Bronchial epithelial cell (primary cell): ENCODE results near the gene PTX3. TPM values are rescaled to one million over a fixed set of nuclear protein-coding genes. Genes with fewer than 3 reads are reported as not detected.

Experiments used
- DNase-seq: peaks from one replicate; pipeline ENCODE4 v3.0.0-alpha.2; 2010; ENCODE audit warnings: low read depth
- FAIRE-seq: peaks from 2 replicates; lab custom pipeline; 2011; peaks lifted over from hg19 to GRCh38; lab: Jason Lieb, UNC
- H3K27me3 ChIP-seq: 2 replicates; pipeline ENCODE4 v1.5.1; 2011; ENCODE audit warnings: low read length; ENCODE audit not compliant: control insufficient read depth, insufficient read depth
- H3K36me3 ChIP-seq: 2 replicates; pipeline ENCODE4 v1.5.1; 2011; ENCODE audit warnings: low read length; ENCODE audit not compliant: control insufficient read depth, insufficient read depth
- H3K4me3 ChIP-seq: 2 replicates; pipeline ENCODE4 v1.5.1; 2011; ENCODE audit warnings: mild to moderate bottlenecking, low read depth, low read length, control low read depth
- total RNA-seq: library from RNA; depleted of rRNA; stranded (reverse); fragments of >200 nt; gene quantifications from 2 replicates; pipeline ENCODE4 v1.2.1, GENCODE V29; 2014
- TF ChIP-seq, protein P1 (sequence below): IDR thresholded peaks from 2 replicates; pipeline ENCODE4 v1.5.1; 2011; ENCODE audit warnings: mild to moderate bottlenecking, moderate library complexity, low read length, control low read depth, inconsistent platforms; ENCODE audit not compliant: insufficient read depth, severe bottlenecking

PTX3 gene
- total RNA-seq, 1 donor from 2014 or later, result 4.2 TPM

DNA sequence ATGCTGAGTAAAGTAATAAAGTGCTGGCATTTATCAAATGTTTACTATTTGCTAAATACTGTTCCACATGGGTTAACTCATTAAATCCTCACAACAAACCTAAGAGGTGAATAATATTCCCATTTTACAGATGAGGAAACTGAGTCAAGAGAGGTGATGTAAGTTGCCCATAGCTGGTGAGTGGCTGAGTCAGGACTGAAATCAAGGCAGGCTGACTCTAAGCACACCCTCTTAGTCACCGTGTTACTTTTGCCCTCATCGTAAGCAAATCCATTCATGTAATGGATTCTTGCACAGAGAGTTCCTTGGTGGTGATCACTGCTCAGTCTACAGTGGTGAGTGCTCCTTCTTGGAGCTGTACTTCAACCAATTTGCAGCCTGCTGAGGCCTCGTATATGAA lies 28.9 kb upstream of the PTX3 start:
- no peak for DNase-seq
- no peaks in the 10 kb centered on the region for H3K36me3 ChIP-seq
- TF ChIP-seq, protein P1, sequence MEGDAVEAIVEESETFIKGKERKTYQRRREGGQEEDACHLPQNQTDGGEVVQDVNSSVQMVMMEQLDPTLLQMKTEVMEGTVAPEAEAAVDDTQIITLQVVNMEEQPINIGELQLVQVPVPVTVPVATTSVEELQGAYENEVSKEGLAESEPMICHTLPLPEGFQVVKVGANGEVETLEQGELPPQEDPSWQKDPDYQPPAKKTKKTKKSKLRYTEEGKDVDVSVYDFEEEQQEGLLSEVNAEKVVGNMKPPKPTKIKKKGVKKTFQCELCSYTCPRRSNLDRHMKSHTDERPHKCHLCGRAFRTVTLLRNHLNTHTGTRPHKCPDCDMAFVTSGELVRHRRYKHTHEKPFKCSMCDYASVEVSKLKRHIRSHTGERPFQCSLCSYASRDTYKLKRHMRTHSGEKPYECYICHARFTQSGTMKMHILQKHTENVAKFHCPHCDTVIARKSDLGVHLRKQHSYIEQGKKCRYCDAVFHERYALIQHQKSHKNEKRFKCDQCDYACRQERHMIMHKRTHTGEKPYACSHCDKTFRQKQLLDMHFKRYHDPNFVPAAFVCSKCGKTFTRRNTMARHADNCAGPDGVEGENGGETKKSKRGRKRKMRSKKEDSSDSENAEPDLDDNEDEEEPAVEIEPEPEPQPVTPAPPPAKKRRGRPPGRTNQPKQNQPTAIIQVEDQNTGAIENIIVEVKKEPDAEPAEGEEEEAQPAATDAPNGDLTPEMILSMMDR, result no peak
- H3K4me3 ChIP-seq, result no peak overlapping the region
- no peaks in the 10 kb centered on the region for H3K27me3 ChIP-seq
- FAIRE-seq, result no peak

DNA sequence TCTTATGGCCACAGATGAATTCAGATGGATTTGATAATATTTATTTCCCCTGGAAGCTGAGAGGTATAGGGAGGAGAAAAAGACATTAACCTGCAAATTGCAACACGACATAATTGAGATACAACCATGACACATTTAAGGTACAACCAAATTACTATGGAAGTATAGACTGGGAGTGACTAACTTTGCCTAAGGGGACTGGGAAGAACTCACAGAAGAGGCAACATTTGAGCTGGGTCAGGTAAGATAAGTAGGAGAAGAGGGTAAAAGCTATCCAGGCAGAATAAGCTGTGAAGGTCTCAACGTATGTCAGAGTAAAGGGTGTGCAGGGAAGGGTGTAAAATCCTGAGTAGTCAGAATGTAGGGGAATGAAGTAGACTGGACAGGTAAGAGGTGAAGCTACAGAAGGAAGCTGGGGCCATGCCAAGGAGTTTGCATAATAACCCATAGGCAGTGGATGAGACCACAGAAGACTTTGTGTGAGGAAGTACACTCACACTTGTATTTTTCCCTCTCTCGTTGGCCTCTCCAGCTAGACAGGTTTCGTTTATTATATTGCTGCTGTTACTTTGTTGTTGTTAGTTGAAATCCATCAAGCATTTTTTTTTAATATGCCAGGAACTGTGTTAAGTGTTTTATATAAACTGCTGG lies 28.0 kb upstream of the PTX3 start:
- Histone ChIP-seq H3K27me3 (no peaks in the 10 kb centered on the region), H3K4me3 (no peak overlapping the region), H3K36me3 (no peaks in the 10 kb centered on the region)
- DNase-seq (peak; percentile 67), FAIRE-seq (peak; percentile 84)
- TF ChIP-seq, protein P1, result no peak

DNA sequence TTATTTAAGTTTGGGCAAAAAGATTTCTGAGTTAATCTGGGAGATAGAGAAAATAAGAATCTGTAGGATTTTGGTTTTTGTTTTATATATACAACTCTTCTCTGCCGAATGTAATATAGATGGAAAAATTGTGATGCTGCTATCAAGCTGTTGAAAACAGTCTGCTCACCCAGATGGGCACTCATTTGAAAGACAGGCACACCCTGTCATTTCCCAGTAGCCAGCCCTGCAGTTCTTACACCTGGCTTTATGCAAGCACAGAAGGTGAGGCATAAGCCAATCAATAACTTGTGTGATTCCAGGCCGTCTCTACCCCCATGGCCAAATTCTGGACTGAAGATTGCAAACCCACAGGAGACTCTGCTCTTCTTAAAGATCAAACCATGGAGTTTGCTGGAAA lies 27.1 kb upstream of the PTX3 start:
- Histone ChIP-seq H3K27me3 (no peaks in the 10 kb centered on the region), H3K36me3 (no peaks in the 10 kb centered on the region), H3K4me3 (no peak overlapping the region)
- FAIRE-seq (no peak), DNase-seq (no peak)
- TF ChIP-seq, protein P1, result no peak

DNA sequence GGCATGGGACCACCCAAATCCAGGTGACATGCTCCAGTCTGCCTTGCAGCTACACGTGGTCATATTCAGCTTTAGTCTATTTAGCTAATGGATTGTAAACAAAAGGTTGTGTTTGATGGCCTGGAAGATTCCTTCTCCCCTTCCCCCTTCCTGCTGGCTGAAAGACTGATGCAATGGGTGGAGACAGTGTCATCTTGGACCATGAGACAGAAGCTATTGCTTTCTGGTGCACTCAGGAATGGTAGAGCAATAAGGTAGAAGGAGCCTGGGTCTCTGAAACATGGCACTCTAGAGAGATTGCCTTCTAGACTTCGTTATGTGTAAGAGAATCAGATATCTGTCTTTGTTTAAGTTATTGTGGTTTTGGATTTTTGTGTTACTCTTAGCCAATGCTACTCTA lies 25.7 kb upstream of the PTX3 start:
- no peaks in the 10 kb centered on the region for H3K27me3 ChIP-seq
- no peak overlapping the region for H3K4me3 ChIP-seq
- H3K36me3 ChIP-seq, result no peaks in the 10 kb centered on the region
- no peak for FAIRE-seq
- TF ChIP-seq, protein P1, result no peak
- no peak for DNase-seq

DNA sequence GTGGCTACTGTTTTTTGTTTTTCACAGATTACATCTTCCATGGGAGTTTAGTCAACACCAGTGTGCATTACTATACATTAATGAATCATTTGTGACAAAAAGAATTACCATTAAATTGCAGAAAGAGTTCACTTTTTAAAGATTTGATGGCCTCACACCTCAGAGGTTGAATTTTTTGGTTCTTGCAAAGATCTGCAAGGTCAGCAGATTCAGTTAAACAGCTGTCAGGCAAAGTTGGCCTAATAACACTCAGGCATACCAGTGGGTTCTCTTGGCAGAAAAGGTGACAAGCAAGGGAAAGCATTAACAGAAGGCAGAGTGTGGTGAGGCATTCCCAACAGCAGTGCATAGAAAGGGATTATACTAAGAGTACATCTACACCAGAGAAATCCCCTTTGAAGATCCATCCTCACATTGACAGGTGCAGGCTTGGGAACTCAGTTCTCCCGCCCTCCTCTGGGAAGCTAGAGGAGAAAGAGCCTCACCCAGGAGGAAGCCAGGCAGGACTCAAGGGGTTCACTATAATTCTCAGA lies 24.3 kb upstream of the PTX3 start:
- Histone ChIP-seq H3K4me3 (no peak overlapping the region), H3K27me3 (no peaks in the 10 kb centered on the region), H3K36me3 (no peaks in the 10 kb centered on the region)
- TF ChIP-seq, protein P1, result no peak
- DNase-seq (no peak), FAIRE-seq (no peak)

DNA sequence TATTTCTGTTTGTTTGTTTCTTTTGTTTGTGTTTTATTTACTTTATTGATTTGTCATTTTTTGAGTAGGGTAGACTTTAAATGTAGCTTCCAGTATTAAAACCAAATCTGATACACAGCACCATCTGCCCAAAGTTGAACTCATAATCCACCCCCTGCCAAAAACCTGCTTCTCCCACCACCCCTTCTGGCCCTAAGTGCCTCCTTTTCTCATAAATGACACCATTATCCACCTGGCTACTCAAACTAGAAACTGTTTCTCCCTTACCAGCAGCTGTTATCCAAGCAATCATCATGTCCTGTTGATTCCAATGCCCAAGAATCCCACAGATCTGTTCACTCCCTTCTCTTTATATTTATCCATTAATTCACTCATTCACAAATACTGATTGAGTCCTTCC lies 21.8 kb upstream of the PTX3 start:
- TF ChIP-seq, protein P1, result no peak
- Histone ChIP-seq H3K36me3 (no peaks in the 10 kb centered on the region), H3K4me3 (no peak overlapping the region), H3K27me3 (no peaks in the 10 kb centered on the region)
- no peak for FAIRE-seq
- no peak for DNase-seq
